Esophagus muscularis mucosa (tissue), 3 donors: ENCODE data around the gene KCNAB1.

ENCODE experiments used
- POLR2A ChIP-seq: fragments of 450-650 bp; IDR thresholded peaks from one replicate; pipeline ENCODE4 v1.6.1; 2017; ENCODE audit warnings: antibody characterized with exemption, moderate library complexity, mild to moderate bottlenecking, low read depth
- TF ChIP-seq, protein P1 (sequence below), 3 experiments: fragments of 200-600 bp in 2 of 3; fragments of 450-650 bp in 1 of 3; sonication (generic) in 2 of 3; IDR thresholded peaks; one replicate each; pipeline ENCODE4 v1.5.1; 2017 to 2019; ENCODE audit warnings: antibody characterized with exemption in 3 of 3, mild to moderate bottlenecking in 2 of 3, moderate library complexity in 1 of 3

DNA sequence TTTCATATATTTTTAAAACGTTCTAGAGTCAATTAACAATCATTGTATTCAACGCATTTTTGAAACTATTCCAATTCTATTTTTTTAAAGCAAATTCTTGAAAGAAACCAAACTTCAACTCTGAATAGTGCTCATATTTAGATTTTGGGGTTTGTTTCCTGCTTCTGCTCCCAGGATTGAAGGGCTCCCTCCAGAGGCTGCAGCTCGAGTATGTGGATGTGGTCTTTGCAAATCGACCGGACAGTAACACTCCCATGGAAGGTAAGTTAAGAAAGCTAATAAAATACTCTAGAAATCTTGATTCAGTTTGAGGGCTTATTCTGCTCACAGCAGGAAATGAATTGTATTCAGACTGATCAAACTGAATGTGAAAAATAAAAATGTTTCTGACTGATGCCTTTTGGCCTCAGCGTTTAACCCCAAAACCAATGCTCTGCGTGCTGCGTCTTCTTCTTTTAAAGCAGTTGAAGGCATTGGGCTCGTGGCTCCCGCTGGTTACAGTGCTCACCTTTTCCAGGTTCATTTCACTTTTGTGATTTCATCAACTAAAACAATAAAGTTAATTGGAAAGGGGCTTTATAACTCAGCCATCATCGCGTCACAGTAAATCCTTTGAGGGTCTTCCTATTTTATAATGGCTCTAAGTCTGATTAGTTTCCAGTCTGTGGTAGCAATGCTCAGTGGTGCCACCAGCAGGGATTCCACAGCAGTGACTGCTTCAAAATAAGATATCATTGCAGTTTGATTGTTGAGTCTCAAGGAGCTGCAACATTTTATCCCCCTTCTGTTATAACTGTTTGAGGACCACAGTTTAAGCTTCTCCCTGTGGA, 354.4 kb downstream of the KCNAB1 start:
- no peak for TF ChIP-seq POLR2A
- TF ChIP-seq, protein P1, sequence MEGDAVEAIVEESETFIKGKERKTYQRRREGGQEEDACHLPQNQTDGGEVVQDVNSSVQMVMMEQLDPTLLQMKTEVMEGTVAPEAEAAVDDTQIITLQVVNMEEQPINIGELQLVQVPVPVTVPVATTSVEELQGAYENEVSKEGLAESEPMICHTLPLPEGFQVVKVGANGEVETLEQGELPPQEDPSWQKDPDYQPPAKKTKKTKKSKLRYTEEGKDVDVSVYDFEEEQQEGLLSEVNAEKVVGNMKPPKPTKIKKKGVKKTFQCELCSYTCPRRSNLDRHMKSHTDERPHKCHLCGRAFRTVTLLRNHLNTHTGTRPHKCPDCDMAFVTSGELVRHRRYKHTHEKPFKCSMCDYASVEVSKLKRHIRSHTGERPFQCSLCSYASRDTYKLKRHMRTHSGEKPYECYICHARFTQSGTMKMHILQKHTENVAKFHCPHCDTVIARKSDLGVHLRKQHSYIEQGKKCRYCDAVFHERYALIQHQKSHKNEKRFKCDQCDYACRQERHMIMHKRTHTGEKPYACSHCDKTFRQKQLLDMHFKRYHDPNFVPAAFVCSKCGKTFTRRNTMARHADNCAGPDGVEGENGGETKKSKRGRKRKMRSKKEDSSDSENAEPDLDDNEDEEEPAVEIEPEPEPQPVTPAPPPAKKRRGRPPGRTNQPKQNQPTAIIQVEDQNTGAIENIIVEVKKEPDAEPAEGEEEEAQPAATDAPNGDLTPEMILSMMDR (IDR thresholded peaks at IDR 0.05): peak in 2 of 3 experiments; percentile 14 to 35
